ENCODE results near the gene FAM25A.
"Not testable (repeated sequence)": the region's sequence is repeated elsewhere in the genome, so short reads cannot be mapped to it uniquely, and the experiment has no call there.

Gene FAM25A

DNA sequence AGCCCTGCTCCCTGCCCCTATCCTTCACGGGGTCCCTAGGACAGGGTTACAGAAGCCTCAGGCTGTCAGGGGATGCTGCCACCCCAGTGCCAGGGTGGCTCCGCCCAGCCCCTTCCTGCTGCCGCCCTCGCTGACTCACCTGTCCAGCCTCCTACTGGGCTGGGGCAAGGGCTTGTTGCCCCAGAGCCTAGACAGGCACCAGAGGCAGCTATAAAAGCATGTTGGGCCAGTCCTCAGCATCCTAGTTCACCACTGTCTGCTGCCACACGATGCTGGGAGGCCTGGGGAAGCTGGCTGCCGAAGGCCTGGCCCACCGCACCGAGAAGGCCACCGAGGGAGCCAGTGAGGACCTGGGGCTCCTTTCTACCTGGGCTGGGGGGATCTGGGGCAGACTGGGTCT, at the start of gene FAM25A:
Gene FAM25A, plus strand, starts transcription at position 239 of the 400 bp plus-strand sequence. Its CDS starts 31 bp downstream, at position 270.
- not testable (repeated sequence) for DNase-seq (ENCODE audit: low read depth)

DNA sequence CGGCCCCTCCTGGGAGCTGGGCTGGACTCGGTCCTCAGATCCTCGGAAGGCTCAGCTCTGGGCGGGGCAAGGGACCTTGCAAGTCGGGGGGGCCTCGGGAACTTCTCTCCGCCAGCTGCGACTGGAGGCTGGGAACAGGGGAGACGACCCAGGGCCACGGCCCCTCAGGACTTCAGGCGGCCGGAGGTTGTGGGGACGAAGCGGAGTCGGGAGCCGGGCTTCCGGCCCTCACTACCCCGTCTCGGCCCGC, 49.2 kb upstream of the FAM25A start:
- no peak for DNase-seq (ENCODE audit: low read depth)

DNA sequence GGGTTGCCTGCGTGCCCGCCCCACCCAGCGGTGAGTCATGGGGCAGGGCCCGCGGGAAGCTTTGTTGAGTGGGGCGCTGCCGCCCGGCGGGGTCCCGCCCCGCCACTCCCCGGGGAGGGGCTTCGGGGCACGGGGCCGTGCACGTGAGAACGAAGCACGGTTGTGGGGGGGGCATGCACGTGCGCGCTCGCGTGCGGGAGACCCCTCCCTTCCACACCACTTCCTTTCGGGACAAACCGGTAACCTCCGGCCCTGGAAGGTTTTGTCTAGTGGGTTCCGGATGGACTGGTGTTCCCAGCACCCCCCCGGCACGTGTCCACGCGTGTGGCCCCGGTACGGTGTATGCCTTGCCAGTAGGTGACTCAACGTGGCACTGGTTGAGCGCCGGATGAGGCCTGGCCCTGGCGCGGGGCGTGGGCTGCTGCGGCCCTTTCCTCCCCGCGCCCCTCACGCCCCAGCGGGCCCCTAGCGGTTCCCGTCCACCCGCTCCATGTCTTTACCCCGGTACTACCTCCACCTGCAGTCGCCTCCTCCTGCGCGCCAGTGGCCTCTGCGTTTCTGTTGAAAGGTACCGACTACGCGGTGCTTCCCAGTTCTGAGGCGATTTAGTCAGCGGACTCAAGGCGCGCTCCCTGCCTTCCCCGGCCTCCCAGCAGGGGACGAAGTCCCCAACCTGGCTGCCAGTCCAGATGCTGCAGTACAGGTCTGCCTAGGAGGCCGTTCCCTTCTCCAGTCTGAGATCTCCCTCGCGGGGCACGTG, 48.7 kb upstream of the FAM25A start:
- peak; percentile 74 for DNase-seq (ENCODE audit: low read depth)

DNA sequence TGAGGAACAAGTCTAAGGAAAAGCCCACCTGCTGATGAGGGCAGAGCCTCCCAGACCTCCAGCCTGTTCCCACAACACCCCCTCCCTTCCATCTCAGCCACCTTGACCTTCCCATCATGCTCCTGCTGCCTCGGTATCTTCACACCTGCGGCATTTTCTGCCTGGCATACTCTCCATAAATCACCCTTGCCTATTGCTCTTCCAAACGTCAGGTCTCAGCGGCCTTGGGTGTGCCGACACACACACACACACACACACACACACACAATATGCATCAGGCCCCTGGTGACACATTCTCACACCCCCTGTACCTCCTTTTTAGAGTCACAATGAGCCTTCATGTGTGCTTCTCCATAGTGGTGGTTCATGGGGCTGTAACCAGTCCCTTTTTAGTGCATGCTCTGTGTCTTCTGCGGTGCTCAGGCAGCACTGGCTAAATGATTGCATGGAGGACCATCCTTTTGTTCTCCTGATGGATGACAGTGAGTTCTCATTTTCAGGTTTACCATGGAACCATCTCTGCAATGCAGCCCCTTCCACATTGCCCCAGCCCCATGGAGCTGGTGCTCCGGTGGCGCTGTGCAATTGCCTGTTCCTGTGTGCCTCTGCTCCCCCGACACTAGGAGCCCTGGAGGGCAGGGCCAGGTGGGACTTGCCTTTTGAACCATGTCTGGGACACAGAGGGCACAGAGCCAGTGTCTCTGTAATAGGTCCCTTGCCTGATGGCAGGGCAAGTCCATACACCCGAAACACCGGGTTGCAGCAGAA, 47.3 kb upstream of the FAM25A start:
- DNase-seq (ENCODE audit: low read depth) = no peak

DNA sequence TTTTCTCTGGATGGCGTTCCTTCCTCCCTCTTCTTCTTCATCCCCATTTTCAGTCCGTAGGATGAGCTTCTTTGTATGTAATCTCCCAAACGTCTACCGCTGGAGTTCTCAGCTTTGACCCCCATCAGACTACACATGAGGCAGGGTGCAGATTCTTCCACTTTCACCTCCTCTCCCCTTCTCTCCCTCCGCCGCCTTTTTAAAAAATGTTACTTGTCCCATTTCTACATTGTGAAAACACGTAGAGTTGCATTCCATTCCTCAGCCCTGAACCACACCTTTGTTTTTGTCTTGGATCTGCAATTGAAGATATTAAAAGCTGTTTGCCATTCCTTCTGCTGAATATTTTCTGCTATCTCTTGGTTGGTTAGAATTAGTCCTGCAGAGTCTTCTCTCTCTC, 45.6 kb upstream of the FAM25A start:
- DNase-seq (ENCODE audit: low read depth) = no peak

- DNase-seq (ENCODE audit: low read depth) = no peak
Observed at GRCh38 chr10:86976362-86977056, 43.6 kb upstream of the FAM25A start.

GRCh38 chr10:86978457-86978856, 41.6 kb upstream of the FAM25A start:
- DNase-seq (ENCODE audit: low read depth) = not testable (repeated sequence)

DNA sequence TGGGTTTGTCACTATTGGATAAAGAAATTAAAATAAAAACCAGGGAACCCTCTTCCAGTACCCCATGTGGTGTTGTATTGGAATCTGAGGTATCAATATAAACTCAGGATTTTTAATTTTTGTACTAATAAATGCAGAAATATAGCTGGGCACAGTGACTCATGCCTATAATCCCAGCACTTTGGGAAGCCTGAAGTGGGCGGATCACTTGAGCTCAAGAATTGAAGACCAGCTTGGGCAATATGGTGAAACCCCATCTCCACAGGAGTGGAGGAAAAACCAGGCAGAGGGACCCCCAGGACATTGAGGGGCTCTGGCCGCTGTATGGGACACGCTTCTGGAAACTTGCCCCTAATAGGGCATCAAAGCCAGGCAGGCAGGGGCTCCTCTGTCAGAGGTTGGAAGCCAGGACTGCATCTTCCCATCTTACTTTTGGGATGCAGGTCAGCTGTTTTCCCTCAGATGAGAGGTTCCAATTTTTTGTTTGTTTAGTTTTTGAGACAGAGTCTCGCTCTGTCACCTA, 40.7 kb upstream of the FAM25A start:
- DNase-seq (ENCODE audit: low read depth) = no peak

DNA sequence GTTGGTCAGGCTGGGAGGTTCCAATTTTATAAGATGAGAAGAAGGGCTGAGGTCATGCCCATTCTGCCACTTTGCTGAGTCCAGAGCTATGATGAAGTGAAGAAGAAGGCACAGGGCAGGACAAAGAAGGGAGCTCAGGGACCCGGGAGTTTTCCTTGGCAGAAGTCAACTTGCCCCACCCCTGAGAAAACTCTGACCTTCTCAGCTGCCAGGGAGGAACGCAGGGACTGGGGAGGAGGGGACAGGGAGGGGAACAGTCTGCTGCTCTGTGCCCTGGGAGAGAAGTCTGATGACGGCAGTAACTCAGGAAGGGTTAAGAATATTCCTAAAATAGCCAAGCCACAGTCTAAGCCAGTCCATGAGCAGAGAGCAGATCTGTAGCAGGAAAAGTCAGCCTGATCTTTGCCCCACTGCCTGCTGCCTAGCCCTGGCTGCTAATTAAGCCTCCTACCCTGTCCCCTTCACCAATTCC, 40.1 kb upstream of the FAM25A start:
- peak; percentile 66 for DNase-seq (ENCODE audit: low read depth)

GRCh38 chr10:86981020-86981419, 39.1 kb upstream of the FAM25A start:
- not testable (repeated sequence) for DNase-seq (ENCODE audit: low read depth)

DNA sequence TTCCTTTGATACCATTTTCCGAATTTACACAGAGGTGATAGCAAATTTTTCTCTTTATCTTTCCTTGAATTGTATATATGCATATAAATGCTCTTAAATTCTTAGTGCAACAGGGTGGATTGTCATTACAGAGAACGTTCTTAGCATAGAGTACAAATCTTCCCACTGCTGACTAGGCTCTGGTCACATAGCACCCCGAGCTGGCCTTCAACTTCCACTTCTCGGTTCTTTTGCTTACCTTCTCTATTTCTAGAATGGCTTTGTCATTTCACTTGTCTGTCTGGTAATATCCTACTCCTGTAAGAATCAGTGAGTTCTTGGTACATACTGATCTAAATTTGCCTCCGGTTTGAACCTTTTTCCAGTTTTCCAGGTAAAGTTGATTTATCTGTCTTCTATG, 38.4 kb upstream of the FAM25A start:
- DNase-seq (ENCODE audit: low read depth) = no peak

- not testable (repeated sequence) for DNase-seq (ENCODE audit: low read depth)
Observed at GRCh38 chr10:86984498-86984897, 35.6 kb upstream of the FAM25A start.

DNA sequence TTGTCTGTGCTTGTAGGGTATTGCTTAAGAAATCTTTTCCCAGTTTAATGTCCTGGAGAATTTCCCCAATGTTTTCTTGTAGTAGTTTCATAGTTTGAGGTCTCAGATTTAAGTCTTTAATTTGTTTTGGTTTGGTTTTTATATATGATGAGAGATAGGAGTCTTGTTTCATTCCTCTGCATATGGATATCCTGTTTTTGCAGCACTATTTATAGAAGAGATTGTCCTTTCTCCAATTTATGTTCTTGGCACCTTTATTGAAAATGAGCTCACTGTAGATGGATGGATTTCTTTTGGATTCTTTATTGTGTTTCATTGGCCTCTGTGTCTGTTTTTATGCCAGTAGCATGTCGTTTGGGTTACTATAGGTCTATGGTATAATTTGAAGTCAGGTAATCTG, 31.6 kb upstream of the FAM25A start:
- no peak for DNase-seq (ENCODE audit: low read depth)

- DNase-seq (ENCODE audit: low read depth) = not testable (repeated sequence)
Observed at GRCh38 chr10:86991362-86991761, 28.7 kb upstream of the FAM25A start.

- no peak for DNase-seq (ENCODE audit: low read depth)
Observed at GRCh38 chr10:86992456-86992855, 27.6 kb upstream of the FAM25A start.

GRCh38 chr10:86992929-86993328, 27.2 kb upstream of the FAM25A start:
- DNase-seq (ENCODE audit: low read depth) = no peak

- DNase-seq (ENCODE audit: low read depth) = not testable (repeated sequence)
Observed at GRCh38 chr10:86999802-87000403, 20.2 kb upstream of the FAM25A start.

- no peak for DNase-seq (ENCODE audit: low read depth)
Observed at GRCh38 chr10:87000491-87000890, 19.6 kb upstream of the FAM25A start.

DNA sequence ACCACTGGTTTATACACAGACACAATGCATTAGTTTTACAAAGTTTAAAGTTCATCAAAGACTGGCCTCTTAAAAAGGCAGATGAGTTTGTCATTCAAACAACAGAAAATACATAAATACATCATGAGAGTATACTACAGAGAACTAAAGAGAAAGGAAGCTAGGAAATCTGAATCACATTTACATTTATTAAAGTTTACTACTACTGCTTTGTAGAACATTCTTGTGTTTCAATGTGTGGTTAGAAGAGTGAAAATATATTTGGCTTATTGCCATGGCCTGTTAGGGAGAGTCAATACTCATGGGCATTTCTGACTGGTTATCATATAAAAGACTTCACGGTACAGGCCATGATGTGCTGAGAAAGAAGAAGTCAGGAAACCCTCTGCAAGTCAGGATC, 13.0 kb upstream of the FAM25A start:
- DNase-seq (ENCODE audit: low read depth) = not testable (repeated sequence)

DNA sequence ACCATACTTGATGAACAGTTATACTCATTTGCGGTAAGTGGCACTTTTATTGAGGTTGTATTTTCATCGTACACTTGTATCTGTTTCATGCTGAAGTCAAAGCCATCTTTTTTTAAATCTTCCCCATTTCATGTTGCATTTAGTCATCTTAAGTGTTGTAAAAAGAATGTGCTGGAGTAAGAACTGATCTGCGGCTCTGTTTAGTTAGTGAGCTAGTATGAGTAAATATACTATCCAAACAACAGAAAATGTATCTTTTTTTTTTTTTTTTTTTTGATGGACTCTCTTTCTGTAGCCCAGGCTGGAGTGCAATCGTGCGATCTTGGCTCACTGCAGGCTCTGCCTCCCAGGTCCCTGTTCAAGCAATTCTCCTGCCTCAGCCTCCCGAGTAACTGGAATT, 12.4 kb upstream of the FAM25A start:
- not testable (repeated sequence) for DNase-seq (ENCODE audit: low read depth)

GRCh38 chr10:87008303-87008702, 11.8 kb upstream of the FAM25A start:
- DNase-seq (ENCODE audit: low read depth) = not testable (repeated sequence)

DNA sequence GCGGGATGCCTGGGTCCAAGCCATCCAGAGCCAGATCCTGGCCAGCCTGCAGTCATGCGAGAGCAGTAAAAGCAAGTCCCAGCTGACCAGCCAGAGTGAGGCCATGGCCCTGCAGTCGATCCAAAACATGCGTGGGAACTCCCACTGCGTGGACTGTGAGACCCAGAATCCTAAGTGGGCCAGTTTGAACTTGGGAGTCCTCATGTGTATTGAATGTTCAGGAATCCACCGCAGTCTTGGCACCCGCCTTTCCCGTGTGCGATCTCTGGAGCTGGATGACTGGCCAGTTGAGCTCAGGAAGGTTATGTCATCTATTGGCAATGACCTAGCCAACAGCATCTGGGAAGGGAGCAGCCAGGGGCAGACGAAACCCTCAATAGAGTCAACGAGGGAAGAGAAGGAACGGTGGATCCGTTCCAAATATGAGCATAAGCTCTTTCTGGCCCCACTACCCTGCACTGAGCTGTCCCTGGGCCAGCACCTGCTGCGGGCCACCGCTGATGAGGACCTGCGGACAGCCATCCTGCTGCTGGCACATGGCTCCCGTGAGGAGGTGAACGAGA, 10.9 kb upstream of the FAM25A start:
- not testable (repeated sequence) for DNase-seq (ENCODE audit: low read depth)

Data from stromal cell of bone marrow (primary cell).